ENCODE measurements around the gene INTS1.

Gene INTS1

GRCh38 chr7:1549357-1550004 is 45.3 kb upstream of the INTS1 start:
- Histone ChIP-seq H3K4me2 (ENCODE audit: low read length) (no peak overlapping the region), H3F3A (ENCODE audit: control insufficient read depth, insufficient read depth) (no peaks in the 10 kb centered on the region)

DNA sequence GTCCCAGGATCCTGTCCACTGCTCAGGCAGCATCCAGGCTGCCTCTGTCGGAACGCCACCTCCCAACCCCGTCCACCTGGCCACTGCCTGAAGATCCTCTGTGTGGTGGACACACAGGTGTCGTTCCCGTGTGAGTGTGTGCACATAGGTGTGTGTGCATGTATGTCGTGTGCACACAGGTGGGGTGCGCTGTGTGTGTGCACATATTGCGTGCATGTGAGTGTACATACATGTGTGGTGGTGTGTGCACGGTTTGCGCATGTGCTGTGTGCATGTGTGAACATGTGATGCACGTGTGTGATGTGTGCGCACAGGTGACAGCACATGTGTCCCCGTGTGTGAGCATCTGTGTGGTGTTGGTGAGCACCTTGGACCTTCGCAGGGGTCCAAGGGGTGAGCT is 44.8 kb upstream of the INTS1 start:
- Histone ChIP-seq H3K27ac (ENCODE audit: low read depth, low read length) (no peak overlapping the region), H4K20me1 (ENCODE audit: control insufficient read depth, insufficient read depth, low read depth, low read length) (no peaks in the 10 kb centered on the region), H3K9me2 (replicated peaks; ENCODE audit: control insufficient read depth, low read length) (no peaks in the 10 kb centered on the region), H3K4me1 (ENCODE audit: control insufficient read depth, low read length) (peaks cover 8% of the 10 kb centered on the region; the same call in 1 of the 2 replicates), H3K27me3 (ENCODE audit: control insufficient read depth, low read length) (no peaks in the 10 kb centered on the region), H3K4me2 (ENCODE audit: low read length) (no peak overlapping the region), H3K36me3 (ENCODE audit: control insufficient read depth, low read length) (peaks cover 11% of the 10 kb centered on the region), H3K79me2 (ENCODE audit: control insufficient read depth, low read length) (no peaks in the 10 kb centered on the region), H3K4me3 (ENCODE audit: low read length) (no peak overlapping the region), H3K9me3 (ENCODE audit: control insufficient read depth, insufficient read depth, low read length) (no peaks in the 10 kb centered on the region), H3F3A (ENCODE audit: control insufficient read depth, insufficient read depth) (no peaks in the 10 kb centered on the region)
- TF ChIP-seq, protein P1, sequence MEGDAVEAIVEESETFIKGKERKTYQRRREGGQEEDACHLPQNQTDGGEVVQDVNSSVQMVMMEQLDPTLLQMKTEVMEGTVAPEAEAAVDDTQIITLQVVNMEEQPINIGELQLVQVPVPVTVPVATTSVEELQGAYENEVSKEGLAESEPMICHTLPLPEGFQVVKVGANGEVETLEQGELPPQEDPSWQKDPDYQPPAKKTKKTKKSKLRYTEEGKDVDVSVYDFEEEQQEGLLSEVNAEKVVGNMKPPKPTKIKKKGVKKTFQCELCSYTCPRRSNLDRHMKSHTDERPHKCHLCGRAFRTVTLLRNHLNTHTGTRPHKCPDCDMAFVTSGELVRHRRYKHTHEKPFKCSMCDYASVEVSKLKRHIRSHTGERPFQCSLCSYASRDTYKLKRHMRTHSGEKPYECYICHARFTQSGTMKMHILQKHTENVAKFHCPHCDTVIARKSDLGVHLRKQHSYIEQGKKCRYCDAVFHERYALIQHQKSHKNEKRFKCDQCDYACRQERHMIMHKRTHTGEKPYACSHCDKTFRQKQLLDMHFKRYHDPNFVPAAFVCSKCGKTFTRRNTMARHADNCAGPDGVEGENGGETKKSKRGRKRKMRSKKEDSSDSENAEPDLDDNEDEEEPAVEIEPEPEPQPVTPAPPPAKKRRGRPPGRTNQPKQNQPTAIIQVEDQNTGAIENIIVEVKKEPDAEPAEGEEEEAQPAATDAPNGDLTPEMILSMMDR (IDR thresholded peaks at IDR 0.05; ENCODE audit: low read depth, low read length, poor library complexity, severe bottlenecking) = no peak
- TF ChIP-seq EZH2phosphoT487 (IDR thresholded peaks at IDR 0.05; ENCODE audit: borderline replicate concordance, low read length) = no peak

More at GRCh38 chr7:1549357-1550004, 45.3 kb upstream of the INTS1 start:
- Histone ChIP-seq H3K4me3 (ENCODE audit: low read length) (no peak overlapping the region), H3K79me2 (ENCODE audit: control insufficient read depth, low read length) (no peaks in the 10 kb centered on the region), H3K9me2 (replicated peaks; ENCODE audit: control insufficient read depth, low read length) (no peaks in the 10 kb centered on the region), H3K36me3 (ENCODE audit: control insufficient read depth, low read length) (peaks cover 7% of the 10 kb centered on the region; the same call in 1 of the 2 replicates), H3K27me3 (ENCODE audit: control insufficient read depth, low read length) (no peaks in the 10 kb centered on the region), H3K27ac (ENCODE audit: low read depth, low read length) (no peak overlapping the region), H4K20me1 (ENCODE audit: control insufficient read depth, insufficient read depth, low read depth, low read length) (no peaks in the 10 kb centered on the region), H3K9me3 (ENCODE audit: control insufficient read depth, insufficient read depth, low read length) (no peaks in the 10 kb centered on the region), H3K4me1 (ENCODE audit: control insufficient read depth, low read length) (peaks cover 8% of the 10 kb centered on the region; the same call in 1 of the 2 replicates)
- TF ChIP-seq, protein P1 (IDR thresholded peaks at IDR 0.05; ENCODE audit: low read depth, low read length, poor library complexity, severe bottlenecking) = no peak
- no peak for TF ChIP-seq EZH2phosphoT487 (IDR thresholded peaks at IDR 0.05; ENCODE audit: borderline replicate concordance, low read length)

DNA sequence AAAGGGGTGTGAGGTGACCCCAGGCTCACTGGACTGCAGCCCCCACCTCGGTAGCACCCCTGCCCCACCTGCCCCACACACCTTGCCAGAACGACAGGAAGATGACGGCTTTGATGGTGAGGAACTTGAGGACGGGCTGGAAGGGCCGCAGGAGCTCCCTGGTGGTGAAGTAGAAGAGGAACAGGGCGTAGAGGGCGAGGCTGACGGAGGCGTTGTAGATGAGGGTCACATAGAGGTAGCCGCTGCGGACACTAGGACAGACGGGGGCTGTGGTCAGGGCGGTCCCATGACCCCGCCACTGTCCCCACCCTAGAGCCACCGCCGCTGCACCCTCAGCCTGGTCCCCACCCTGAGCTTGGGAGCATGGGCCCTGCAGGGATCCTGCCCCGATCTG is 44.2 kb upstream of the INTS1 start:
- TF ChIP-seq, protein P1 (IDR thresholded peaks at IDR 0.05; ENCODE audit: low read depth, low read length, poor library complexity, severe bottlenecking) = peak; percentile 37
- no peak for TF ChIP-seq EZH2phosphoT487 (IDR thresholded peaks at IDR 0.05; ENCODE audit: borderline replicate concordance, low read length)

More for the DNA sequence above, 44.2 kb upstream of the INTS1 start:
- H3K27ac ChIP-seq (ENCODE audit: low read depth, low read length) = no peak overlapping the region
- H3K9me3 ChIP-seq (ENCODE audit: control insufficient read depth, insufficient read depth, low read length) = no peaks in the 10 kb centered on the region
- no peaks in the 10 kb centered on the region for H3K27me3 ChIP-seq (ENCODE audit: control insufficient read depth, low read length)
- H3K36me3 ChIP-seq (ENCODE audit: control insufficient read depth, low read length) = peaks cover 15% of the 10 kb centered on the region
- H3F3A ChIP-seq (ENCODE audit: control insufficient read depth, insufficient read depth) = no peaks in the 10 kb centered on the region
- H3K4me2 ChIP-seq (ENCODE audit: low read length) = no peak overlapping the region
- H3K4me1 ChIP-seq (ENCODE audit: control insufficient read depth, low read length) = peaks cover 8% of the 10 kb centered on the region; the same call in 1 of the 2 replicates
- H3K79me2 ChIP-seq (ENCODE audit: control insufficient read depth, low read length) = no peaks in the 10 kb centered on the region
- H3K9me2 ChIP-seq (replicated peaks; ENCODE audit: control insufficient read depth, low read length) = no peaks in the 10 kb centered on the region
- H3K4me3 ChIP-seq (ENCODE audit: low read length) = no peak overlapping the region
- H4K20me1 ChIP-seq (ENCODE audit: control insufficient read depth, insufficient read depth, low read depth, low read length) = no peaks in the 10 kb centered on the region
